BJ (cell line): ENCODE results near the gene BRINP3. TPM values are rescaled to one million over a fixed set of nuclear protein-coding genes. Genes with fewer than 3 reads are reported as not detected.
A peak's percentile ranks its signal among the peaks of the same experiment; 100 is the strongest.
"Not testable (repeated sequence)": the region's sequence is repeated elsewhere in the genome, so short reads cannot be mapped to it uniquely, and the experiment has no call there.

Experiments used
- CTCF ChIA-PET: fragments of 350-600 bp; formaldehyde crosslinking; extraction: SDS; loops from one replicate; lab custom pipeline; 2021; ENCODE audit warnings: antibody characterized with exemption, inconsistent platforms; lab: Yijun Ruan, JAX
- POLR2A ChIA-PET: fragments of 300-600 bp; sonication (Branson Sonifier 250); formaldehyde crosslinking; extraction: SDS; loops from one replicate; lab custom pipeline; 2021; ENCODE audit warnings: antibody characterized with exemption; lab: Charles Lee
- DNase-seq: peaks from one replicate; pipeline ENCODE4 v3.0.0-alpha.2; 2011; ENCODE audit warnings: low read depth
- H3K27me3 ChIP-seq: 2 replicates; pipeline ENCODE4 v1.6.0; 2011; ENCODE audit warnings: low read length; ENCODE audit not compliant: control insufficient read depth, insufficient read depth
- H3K36me3 ChIP-seq: 2 replicates; pipeline ENCODE4 v1.5.1; 2011; ENCODE audit warnings: low read length; ENCODE audit not compliant: control insufficient read depth, insufficient read depth
- H3K4me3 ChIP-seq: 2 replicates; pipeline ENCODE4 v1.5.1; 2011; ENCODE audit warnings: low read depth, mild to moderate bottlenecking, control low read depth, low read length
- CTCF ChIP-seq: IDR thresholded peaks from 2 replicates; pipeline ENCODE4 v1.5.1; 2011; ENCODE audit warnings: low read depth, mild to moderate bottlenecking, control low read depth, inconsistent platforms, low read length, moderate library complexity; ENCODE audit not compliant: insufficient read depth
- polyA minus RNA-seq: library from RNA; depleted of rRNA, polyadenylated mRNA; stranded (reverse); fragments of >200 nt; gene quantifications from 2 replicates; pipeline ENCODE4 v1.2.3, GENCODE V29; 2011; rRNA and poly(A)+ RNA removed
- polyA plus RNA-seq: library from polyadenylated mRNA; depleted of rRNA; stranded (reverse); fragments of >200 nt; gene quantifications from 2 replicates; pipeline ENCODE4 v1.2.3, GENCODE V29; 2011; rRNA removed

BRINP3 gene
- polyA plus RNA-seq (not detected in 2 replicates), polyA minus RNA-seq (not detected in 2 replicates)

DNA sequence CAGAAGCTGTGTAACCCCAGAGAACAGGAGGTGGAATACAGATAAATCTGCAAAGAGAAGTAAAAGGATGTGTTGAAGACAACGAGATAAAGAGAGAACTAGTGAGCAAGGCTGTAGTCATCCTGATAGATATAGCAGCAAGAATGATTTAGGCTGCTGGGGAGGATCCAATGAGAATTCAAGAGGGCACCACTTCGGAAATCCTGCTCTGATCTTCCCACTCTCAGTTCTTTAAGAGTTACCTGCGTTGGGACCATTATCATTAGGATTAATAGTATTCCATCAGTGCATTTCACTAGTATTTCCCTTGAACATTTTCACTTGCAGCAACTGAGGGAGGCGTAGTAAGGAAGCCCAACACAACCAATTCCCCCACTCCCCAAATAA lies at the start of gene BRINP3:
Gene BRINP3, minus strand, starts transcription at position 103 of the 387 bp plus-strand sequence.
- no peaks in the 10 kb centered on the region for H3K27me3 ChIP-seq
- no peaks in the 10 kb centered on the region for H3K36me3 ChIP-seq
- ChIA-PET CTCF (no interaction called here), POLR2A (no interaction called here)
- TF ChIP-seq CTCF, result no peak
- 0 out of 2 replicates have a peak within 1 kb of the TSS, but pooled peaks have one; percentile 1 for H3K4me3 ChIP-seq
- DNase-seq, result no peak

GRCh38 chr1:190511554-190511953 lies 33.9 kb upstream of the BRINP3 start:
- TF ChIP-seq CTCF, result no peak

GRCh38 chr1:190507357-190507756 lies 29.7 kb upstream of the BRINP3 start:
- TF ChIP-seq CTCF, result no peak
- DNase-seq, result no peak
- no peaks in the 10 kb centered on the region for H3K27me3 ChIP-seq
- ChIA-PET POLR2A (no interaction called here), CTCF (no interaction called here)
- no peaks in the 10 kb centered on the region for H3K36me3 ChIP-seq
- no peak overlapping the region for H3K4me3 ChIP-seq

More at GRCh38 chr1:190511554-190511953, 33.9 kb upstream of the BRINP3 start:
- DNase-seq, result no peak
- CTCF ChIA-PET, result no interaction called here
- Histone ChIP-seq H3K36me3 (no peaks in the 10 kb centered on the region), H3K27me3 (no peaks in the 10 kb centered on the region), H3K4me3 (no peak overlapping the region)
- POLR2A ChIA-PET, result no interaction called here

DNA sequence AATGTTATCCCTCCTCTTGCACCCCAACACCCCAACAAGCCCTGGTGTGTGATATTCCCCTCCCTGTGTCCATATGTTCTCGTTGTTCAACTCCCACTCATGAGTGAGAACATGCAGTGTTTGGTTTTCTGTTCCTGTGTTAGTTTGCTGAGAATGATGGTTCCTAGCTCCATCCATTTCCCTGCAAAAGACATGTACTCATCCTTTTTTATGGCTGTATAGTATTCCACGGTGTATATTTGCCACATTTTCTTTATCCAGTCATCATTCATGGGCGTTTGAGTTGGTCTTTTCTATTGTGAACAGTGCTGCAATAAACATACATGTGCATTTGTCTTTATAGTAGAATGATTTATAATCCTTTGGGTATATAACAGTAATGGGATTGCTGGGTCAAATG lies 26.9 kb upstream of the BRINP3 start:
- CTCF ChIA-PET, H3K36me3 ChIP-seq, H3K27me3 ChIP-seq, DNase-seq, POLR2A ChIA-PET, H3K4me3 ChIP-seq: not testable (repeated sequence)

DNA sequence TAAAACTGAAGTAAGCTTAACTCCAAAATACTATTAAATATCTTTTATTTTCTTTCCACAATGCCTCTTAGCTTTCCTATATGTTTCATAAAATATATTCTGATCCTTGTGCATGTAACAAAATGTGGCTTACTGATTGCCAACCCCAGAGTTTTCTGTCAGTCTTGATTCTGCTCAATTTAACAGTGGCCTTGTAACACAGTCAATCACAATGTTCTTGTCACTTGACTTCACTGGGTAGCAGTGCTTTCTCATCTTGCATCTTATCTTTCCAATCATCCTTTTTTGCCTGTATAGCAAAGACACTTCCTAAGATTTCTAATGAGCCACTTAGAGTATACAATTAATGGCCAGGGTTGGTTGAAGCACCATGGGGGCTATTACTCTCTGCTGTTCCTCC lies 19.9 kb upstream of the BRINP3 start:
- H3K27me3 ChIP-seq, result no peaks in the 10 kb centered on the region
- no peak for DNase-seq
- CTCF ChIA-PET, result no interaction called here
- TF ChIP-seq CTCF, result no peak
- no peak overlapping the region for H3K4me3 ChIP-seq
- no peaks in the 10 kb centered on the region for H3K36me3 ChIP-seq
- POLR2A ChIA-PET, result no interaction called here

- no peaks in the 10 kb centered on the region for H3K27me3 ChIP-seq
- DNase-seq, result no peak
- ChIA-PET CTCF (no interaction called here), POLR2A (no interaction called here)
- H3K36me3 ChIP-seq, result no peaks in the 10 kb centered on the region
- no peak overlapping the region for H3K4me3 ChIP-seq
- TF ChIP-seq CTCF, result no peak
Measured at GRCh38 chr1:190494451-190494850, 16.8 kb upstream of the BRINP3 start.
